Stimulated activated CD4-positive, alpha-beta T cell treated with anti-CD3 and anti-CD28 coated beads, Interleukin-1b, Interleukin-23, amount 100 ng/mL, for 1 hour (primary cell): ENCODE data around the gene CD8B2.
"Not testable (repeated sequence)": the region's sequence is repeated elsewhere in the genome, so short reads cannot be mapped to it uniquely, and the experiment has no call there.

Experiments used
- DNase-seq, 2 donors: peaks; one replicate each; pipeline ENCODE4 v3.0.0-alpha.2; 2020; ENCODE audit warnings: low read depth in 2 of 2

CD8B2 gene

GRCh38 chr2:106511934-106512333 is 24.8 kb downstream of the CD8B2 start:
- not testable (repeated sequence) for DNase-seq

DNA sequence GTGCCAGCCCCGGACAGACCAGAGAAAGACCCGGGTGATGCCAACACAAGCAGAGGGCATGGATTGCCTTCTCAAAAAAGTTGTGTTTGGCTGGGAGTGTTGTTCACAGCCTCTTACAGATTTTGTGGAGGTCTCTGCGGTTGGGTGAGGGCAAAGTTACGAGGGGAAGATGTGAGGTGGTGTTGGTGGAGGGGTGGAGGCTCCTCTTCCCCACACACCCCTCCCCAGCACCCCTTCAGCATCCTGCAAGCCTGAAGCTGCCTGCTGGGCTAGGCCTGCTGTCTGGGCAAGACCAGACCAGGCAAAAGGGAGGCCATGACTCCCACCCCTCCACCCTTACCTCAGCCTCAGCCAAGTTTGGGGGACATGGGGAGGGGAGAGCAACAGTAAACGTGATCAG is 26.2 kb downstream of the CD8B2 start:
- not testable (repeated sequence) for DNase-seq

DNA sequence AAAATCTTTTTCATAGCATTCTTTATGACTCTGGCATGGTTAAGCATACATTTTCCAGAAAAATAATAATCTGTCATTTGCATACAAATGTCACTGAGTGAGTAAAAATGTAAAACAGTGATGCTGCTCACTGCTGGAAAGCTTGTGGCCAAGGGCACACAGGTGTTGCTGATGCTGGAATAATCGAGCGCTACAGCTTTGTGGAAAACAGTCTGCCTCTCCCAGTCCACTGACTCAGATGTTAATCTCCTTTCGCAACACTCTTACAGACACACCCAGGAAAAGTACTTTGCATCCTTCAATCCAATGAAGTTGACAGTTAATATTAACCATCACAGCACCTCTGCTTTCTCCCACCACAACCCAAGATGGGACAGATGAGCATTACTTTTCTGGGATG is 27.7 kb downstream of the CD8B2 start:
- DNase-seq: not testable (repeated sequence)

DNA sequence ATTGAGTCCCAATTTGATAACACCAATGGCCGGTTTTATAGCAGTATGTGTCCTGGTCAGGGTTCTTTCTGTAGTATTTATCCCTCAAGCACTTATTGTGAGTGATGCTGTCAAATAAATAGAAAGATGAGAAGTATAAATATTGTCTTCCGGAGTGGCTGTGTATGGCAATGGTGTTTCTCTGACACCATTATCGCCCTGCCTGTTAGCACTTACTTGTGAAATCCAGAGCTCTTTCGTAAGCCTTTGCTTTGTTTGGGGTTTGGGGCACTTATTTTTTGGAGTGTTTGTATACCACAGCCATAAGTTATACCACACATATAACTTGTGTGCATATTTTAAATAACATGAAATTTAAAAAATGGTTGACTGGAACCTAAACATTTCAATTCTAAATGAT is 29.3 kb downstream of the CD8B2 start:
- no peak for DNase-seq

- no peak for DNase-seq
Measured at GRCh38 chr2:106516864-106517263, 29.7 kb downstream of the CD8B2 start.

GRCh38 chr2:106517329-106517728 is 30.2 kb downstream of the CD8B2 start:
- no peak for DNase-seq

- DNase-seq: no peak
Measured at GRCh38 chr2:106519767-106520166, 32.6 kb downstream of the CD8B2 start.

DNA sequence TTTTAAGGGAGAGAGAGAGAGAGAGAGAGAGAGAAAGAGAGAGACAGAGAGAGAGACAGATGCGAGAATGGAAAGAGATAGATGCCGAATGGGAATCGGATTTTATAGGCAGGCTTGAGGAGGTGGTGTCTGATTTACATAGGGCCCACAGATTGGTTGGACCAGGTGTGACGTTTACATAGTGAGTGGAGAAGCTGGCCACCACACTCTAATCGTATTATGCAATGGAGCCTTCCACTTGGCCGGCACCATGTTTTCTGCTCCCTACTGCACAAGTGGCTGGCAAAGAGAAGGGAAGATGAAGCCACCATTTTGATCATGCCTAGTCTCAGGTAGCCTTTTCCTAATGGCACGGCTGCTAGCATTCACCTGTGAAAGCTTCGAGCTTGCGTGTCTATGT is 33.9 kb downstream of the CD8B2 start:
- DNase-seq: no peak

GRCh38 chr2:106523976-106524665 is 37.0 kb downstream of the CD8B2 start:
- DNase-seq: no peak

GRCh38 chr2:106530866-106531265 is 43.7 kb downstream of the CD8B2 start:
- no peak for DNase-seq

DNA sequence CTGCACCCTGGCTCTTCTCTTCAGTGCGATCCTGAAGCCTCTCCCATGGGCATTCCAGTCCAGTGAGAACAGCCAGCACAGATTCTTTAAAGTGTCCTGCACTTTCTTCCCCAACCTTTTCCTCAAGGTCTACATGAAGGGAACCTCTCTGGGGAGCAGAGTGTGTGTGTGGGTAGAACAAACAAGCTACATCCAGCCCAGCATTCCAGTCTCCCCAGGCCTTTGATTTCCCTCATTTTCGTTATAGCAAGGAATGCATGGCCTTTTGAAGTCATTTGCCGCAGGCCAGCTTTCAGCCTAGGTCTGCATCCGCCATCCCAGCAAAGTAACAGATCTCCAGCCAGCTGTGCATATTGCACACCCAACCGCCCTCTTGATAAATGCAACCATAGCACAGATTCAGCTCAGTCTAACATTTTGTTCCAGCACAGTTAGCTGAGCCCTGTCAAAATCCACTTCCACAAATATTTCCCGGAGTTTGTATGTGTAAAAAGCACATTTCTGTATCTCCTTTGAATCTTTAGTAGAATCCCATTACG is 44.6 kb downstream of the CD8B2 start:
- DNase-seq: no peak

- no peak for DNase-seq
Measured at GRCh38 chr2:106532236-106532635, 45.1 kb downstream of the CD8B2 start.

GRCh38 chr2:106534471-106534870 is 47.3 kb downstream of the CD8B2 start:
- no peak for DNase-seq

DNA sequence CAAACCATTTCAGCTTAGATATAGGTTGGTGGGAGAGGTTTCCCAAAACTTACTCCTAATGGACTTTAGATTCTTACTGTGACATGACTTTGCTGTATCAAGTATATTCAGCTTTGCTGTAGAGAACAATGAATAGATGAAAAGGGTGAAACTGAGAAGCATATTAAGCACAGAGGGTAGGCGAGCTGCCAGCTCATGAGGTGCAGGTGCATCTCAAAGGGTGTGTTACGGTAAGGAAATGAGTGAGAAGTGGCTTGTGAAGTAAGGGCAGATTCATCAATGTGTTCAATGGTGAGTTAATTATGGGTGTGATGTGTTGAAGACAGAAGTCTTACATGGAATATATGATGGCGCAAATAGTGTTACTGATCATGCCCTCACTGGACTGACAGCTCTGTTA is 49.3 kb downstream of the CD8B2 start:
- no peak for DNase-seq

DNA sequence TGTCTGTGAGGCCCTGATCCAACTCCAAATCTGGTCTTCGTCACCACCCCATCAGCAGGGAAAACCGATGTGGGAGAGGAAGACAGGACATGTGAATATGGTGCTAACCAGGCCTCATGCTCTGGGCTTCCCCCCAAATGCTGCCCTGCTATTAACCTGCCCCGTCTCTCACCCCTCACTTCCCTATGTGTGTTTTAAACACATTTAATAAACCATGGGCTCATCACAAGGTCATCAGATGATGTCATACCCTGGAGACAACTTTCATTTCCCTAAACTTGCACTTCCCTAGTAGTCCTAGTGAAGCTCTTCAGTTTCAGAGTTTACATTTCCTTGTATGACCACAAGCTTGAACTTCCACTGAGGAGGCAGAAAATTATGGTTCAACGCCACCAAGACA is 49.9 kb downstream of the CD8B2 start:
- no peak for DNase-seq

DNA sequence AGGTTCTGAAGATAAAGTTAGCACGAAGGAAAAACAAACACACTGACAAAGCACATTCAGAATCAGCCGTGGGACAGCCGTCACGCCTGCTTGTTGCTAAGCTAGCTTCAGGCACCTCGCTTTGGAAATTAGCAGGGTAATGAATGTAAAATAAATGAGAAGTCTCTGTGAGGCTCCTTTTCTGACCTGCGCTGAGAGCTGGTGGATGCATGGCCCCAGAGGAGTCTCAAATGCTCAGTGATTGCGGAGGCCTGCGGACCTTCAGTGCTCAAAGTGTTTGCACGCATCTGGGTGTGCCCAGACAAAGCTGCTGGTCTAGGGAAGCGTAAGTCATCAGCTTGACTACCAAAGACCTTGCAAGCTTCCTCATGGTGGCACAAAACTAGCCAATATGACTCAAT is 50.6 kb downstream of the CD8B2 start:
- no peak for DNase-seq

DNA sequence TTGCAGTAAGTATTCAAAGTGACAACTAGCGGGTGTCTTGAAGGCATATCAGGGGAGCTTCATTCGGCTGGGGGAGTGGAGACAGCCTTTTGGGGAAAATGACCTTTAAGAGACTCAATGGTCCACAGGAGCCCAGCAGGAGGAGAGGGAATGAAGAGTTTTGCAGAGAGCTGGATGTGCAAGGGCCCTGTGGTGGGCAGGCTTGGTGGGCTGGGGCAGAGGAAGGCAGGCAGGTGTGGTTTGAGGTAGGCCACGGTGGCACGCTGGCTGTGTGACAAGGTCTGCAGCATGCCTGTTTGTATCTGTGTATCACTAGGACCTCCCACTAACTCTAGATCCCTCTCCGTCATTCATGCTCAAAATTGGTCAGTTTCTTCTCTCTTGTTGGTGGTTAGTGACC is 53.7 kb downstream of the CD8B2 start:
- DNase-seq: no peak

DNA sequence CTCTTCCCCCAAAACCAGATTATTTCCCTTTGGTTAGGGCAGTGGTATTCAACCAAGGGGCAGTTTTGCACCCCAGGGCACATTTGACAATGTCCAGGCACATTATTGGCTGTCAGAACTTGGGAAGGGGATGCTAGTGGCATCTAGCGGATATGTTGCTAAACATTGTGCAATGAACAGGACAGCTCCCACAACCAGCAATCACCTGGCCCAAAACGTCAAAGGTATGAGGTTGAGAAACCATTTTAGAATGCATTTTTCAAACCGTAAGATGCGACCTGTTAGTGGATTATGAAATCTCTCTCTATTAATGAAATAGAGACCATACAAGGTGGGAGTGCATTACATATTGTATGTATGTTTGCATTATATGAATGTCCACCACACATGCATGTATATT is 54.2 kb downstream of the CD8B2 start:
- no peak for DNase-seq

DNA sequence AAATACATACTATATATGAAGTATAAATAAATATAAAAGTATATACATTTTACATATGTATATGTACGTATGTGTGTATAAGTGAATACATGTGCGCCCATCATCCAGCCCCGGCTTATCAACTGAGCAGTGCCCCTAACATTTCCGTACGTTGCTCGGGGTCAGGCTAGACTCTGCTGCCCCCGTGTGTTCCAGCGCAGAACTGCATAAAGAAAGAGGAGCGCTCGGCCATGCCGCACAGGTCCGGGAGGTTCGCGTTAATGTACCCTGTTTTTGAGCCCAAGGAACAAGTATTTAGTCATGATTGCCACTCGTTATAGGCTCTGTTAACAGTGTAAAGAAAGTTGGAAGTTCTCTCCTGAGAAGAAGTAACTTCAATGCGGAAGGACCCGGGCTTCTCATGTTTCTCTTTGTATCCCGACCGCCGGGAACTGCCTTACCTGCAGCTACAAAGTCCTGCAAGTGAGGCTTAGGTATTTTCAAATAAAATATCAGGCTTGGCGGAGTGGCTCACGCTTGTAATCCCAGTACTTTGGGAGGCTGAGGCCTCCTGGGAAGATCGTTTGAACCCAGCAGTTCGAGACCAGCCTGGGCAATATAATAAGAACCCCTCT is 55.7 kb downstream of the CD8B2 start:
- peak; percentile 31 to 78 for DNase-seq

GRCh38 chr2:106545007-106545406 is 57.8 kb downstream of the CD8B2 start:
- DNase-seq: no peak

- DNase-seq: no peak
Measured at GRCh38 chr2:106546391-106546990, 59.3 kb downstream of the CD8B2 start.

DNA sequence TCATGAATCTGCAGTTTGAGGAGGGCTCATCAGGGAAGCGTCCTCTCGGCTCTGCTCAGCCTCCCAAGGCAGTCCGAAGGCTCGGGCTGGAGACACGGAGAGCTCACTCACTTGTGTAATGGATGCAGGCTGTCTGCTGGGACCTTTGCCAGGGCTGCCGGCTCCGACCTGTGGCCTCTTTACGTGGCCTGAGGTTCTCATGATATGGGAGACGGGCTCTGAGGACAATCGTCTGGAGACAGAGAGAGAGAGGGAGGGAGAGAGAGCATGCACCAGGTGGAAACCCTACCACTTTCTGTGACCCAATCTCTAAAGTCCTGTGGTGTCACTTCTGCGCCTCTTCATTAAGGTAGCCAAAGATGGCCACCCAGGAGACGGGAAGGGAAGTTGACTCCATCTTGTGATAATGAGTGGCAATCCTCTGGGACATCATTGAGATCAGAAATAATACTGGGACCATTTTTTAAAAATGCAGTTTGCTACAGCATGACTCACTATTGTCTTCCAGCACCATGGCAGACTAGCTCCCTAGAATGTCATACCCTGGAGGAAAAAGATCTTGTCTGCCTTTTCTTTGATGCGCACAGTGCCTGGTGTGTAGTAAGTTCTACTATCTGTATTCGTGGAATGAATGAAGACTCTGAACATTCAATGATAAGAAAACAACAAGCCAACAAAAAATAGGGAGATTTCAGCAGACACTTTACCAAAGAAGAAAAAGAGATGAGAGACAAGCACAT is 60.2 kb downstream of the CD8B2 start:
- DNase-seq: no peak
